Mammary epithelial cell (primary cell): ENCODE measurements around the gene PHLDB2.

Source experiments
- CTCF ChIP-seq, 2 donors: IDR thresholded peaks in 1 of 2; conservative IDR thresholded peaks in 1 of 2; 2 replicates each; pipeline ENCODE4 v1.5.1; 2011 to 2012; ENCODE audit warnings: inconsistent platforms in 2 of 2, low read length in 2 of 2, mild to moderate bottlenecking in 2 of 2, control low read depth in 1 of 2, low read depth in 1 of 2; ENCODE audit not compliant: insufficient read depth in 1 of 2; ENCODE audit errors: extremely low read depth in 1 of 2
- EZH2 ChIP-seq: IDR thresholded peaks from 2 replicates; pipeline ENCODE4 v1.6.1; 2012; ENCODE audit warnings: low read length, inconsistent platforms, borderline replicate concordance

GRCh38 chr3:111967068-111967467, 108.0 kb downstream of the PHLDB2 start:
- TF ChIP-seq CTCF (conservative IDR thresholded peaks at IDR 0.05 in 1 of 2, IDR thresholded peaks at IDR 0.05 in 1 of 2; ENCODE audit: extremely low read depth in 1 of 2, insufficient read depth in 1 of 2, low read depth in 1 of 2, low read length in 2 of 2): no peak
- no peak for TF ChIP-seq EZH2
